Vagina (tissue), 2 donors: Measurements from ENCODE around the gene RRN3.

Experiments used
- CTCF ChIP-seq, 3 experiments: fragments of 450-650 bp in 2 of 3; fragments of 200-600 bp in 1 of 3; sonication (generic) in 1 of 3; IDR thresholded peaks; one replicate each; pipeline ENCODE4 v1.5.1; 2017 to 2019; ENCODE audit warnings: antibody characterized with exemption in 3 of 3, mild to moderate bottlenecking in 2 of 3, moderate library complexity in 2 of 3
- POLR2A ChIP-seq, 2 donors: fragments of 450-650 bp; IDR thresholded peaks; one replicate each; pipeline ENCODE4 v1.6.1; 2017; ENCODE audit warnings: antibody characterized with exemption in 2 of 2, mild to moderate bottlenecking in 2 of 2, moderate library complexity in 2 of 2

GRCh38 chr16:15044286-15044685 lies 49.8 kb downstream of the RRN3 start:
- TF ChIP-seq CTCF (IDR thresholded peaks at IDR 0.05) (no peak), POLR2A (IDR thresholded peaks at IDR 0.05) (no peak)
